Keratinocyte (primary cell): ENCODE measurements around the gene PRKCE.

Experiments used
- CTCF ChIP-seq, 3 experiments: IDR thresholded peaks in 1 of 3; conservative IDR thresholded peaks in 1 of 3; optimal IDR thresholded peaks in 1 of 3; 2 replicates in 2 of 3; 3 replicates in 1 of 3; pipeline versions ENCODE3 to v1.5.1; 2011; ENCODE audit warnings: low read length in 3 of 3, mild to moderate bottlenecking in 3 of 3, moderate library complexity in 2 of 3, control low read depth in 1 of 3, inconsistent platforms in 1 of 3; ENCODE audit not compliant: insufficient read depth in 2 of 3; ENCODE audit errors: extremely low read depth in 1 of 3
- EZH2 ChIP-seq: IDR thresholded peaks from one replicate; pipeline ENCODE4 v1.6.1; 2012; ENCODE audit warnings: inconsistent platforms, mild to moderate bottlenecking, low read length, moderate library complexity

- TF ChIP-seq CTCF (optimal IDR thresholded peaks at IDR 0.05 in 1 of 3, IDR thresholded peaks at IDR 0.05 in 1 of 3, conservative IDR thresholded peaks at IDR 0.05 in 1 of 3; ENCODE audit: extremely low read depth in 1 of 3, insufficient read depth in 2 of 3, low read length in 3 of 3) (no peak), EZH2 (no peak)
Observed at GRCh38 chr2:46135958-46136357, 484.5 kb downstream of the PRKCE start.
